ENCODE data around the gene RNF10. TPM values are rescaled to one million over a fixed set of nuclear protein-coding genes. Genes with fewer than 3 reads are reported as not detected.

The RNF10 gene
- total RNA-seq, 4 donors from 2014 or later, result 220 to 375 (median 305) TPM

GRCh38 chr12:120583478-120584030 lies 49.4 kb downstream of the RNF10 start:
- peak; percentile 76 to 90 (median 84) for TF ChIP-seq CTCF (IDR thresholded peaks at IDR 0.05)
- no peak for TF ChIP-seq POLR2A (IDR thresholded peaks at IDR 0.05)
- DNase-seq, result peak; percentile 74 to 89 (median 80)

GRCh38 chr12:120584343-120585149 lies 50.4 kb downstream of the RNF10 start:
- H3K27ac ChIP-seq, result peak overlapping the region in 3 of 4 donors; percentile 0 to 56 (median 42)
- TF ChIP-seq CTCF (IDR thresholded peaks at IDR 0.05) (peak in 5 of 6 experiments; percentile 10 to 68 (median 58)), POLR2A (IDR thresholded peaks at IDR 0.05) (no peak)
- H3K4me1 ChIP-seq, result peaks cover 0 to 27% (median 10%) of the 10 kb centered on the region in 4 donors
- H3K27me3 ChIP-seq, result no peaks in the 10 kb centered on the region
- peak; percentile 30 to 84 (median 83) for DNase-seq
- H3K9me3 ChIP-seq, result no peaks in the 10 kb centered on the region
- peak overlapping the region; percentile 31 to 57 (median 48) for H3K4me3 ChIP-seq
- H3K36me3 ChIP-seq, result peaks cover 0 to 3% (median 0%) of the 10 kb centered on the region in 3 donors

More at GRCh38 chr12:120583478-120584030, 49.4 kb downstream of the RNF10 start:
- Histone ChIP-seq H3K9me3 (no peaks in the 10 kb centered on the region), H3K4me1 (peaks cover 0 to 27% (median 10%) of the 10 kb centered on the region in 4 donors), H3K27ac (no peak overlapping the region), H3K36me3 (peaks cover 0 to 13% (median 0%) of the 10 kb centered on the region in 3 donors), H3K27me3 (no peaks in the 10 kb centered on the region), H3K4me3 (no peak overlapping the region)

- H3K27ac ChIP-seq, result no peak overlapping the region
- H3K9me3 ChIP-seq, result no peaks in the 10 kb centered on the region
- no peak overlapping the region for H3K4me3 ChIP-seq
- H3K27me3 ChIP-seq, result no peaks in the 10 kb centered on the region
- H3K4me1 ChIP-seq, result peaks cover 0 to 18% (median 10%) of the 10 kb centered on the region in 4 donors
- TF ChIP-seq POLR2A (IDR thresholded peaks at IDR 0.05), result no peak
- TF ChIP-seq CTCF (IDR thresholded peaks at IDR 0.05), result no peak
- DNase-seq, result no peak
- H3K36me3 ChIP-seq, result no peaks in the 10 kb centered on the region
Observed at GRCh38 chr12:120586206-120586605, 52.0 kb downstream of the RNF10 start.

- no peak overlapping the region for H3K4me3 ChIP-seq
- H3K36me3 ChIP-seq, result no peaks in the 10 kb centered on the region
- H3K27me3 ChIP-seq, result no peaks in the 10 kb centered on the region
- peaks cover 0 to 15% (median 10%) of the 10 kb centered on the region in 4 donors for H3K4me1 ChIP-seq
- H3K9me3 ChIP-seq, result no peaks in the 10 kb centered on the region
- no peak for TF ChIP-seq POLR2A (IDR thresholded peaks at IDR 0.05)
- no peak for TF ChIP-seq CTCF (IDR thresholded peaks at IDR 0.05)
- no peak overlapping the region for H3K27ac ChIP-seq
- no peak for DNase-seq
Observed at GRCh38 chr12:120586860-120587259, 52.7 kb downstream of the RNF10 start.

- Histone ChIP-seq H3K9me3 (no peaks in the 10 kb centered on the region), H3K27me3 (no peaks in the 10 kb centered on the region), H3K4me1 (peaks cover 0 to 10% (median 8%) of the 10 kb centered on the region in 4 donors), H3K27ac (no peak overlapping the region), H3K4me3 (no peak overlapping the region), H3K36me3 (no peaks in the 10 kb centered on the region)
- DNase-seq, result no peak
- TF ChIP-seq CTCF (IDR thresholded peaks at IDR 0.05), result no peak
- no peak for TF ChIP-seq POLR2A (IDR thresholded peaks at IDR 0.05)
Observed at GRCh38 chr12:120588371-120588770, 54.2 kb downstream of the RNF10 start.

Data from Peyer's patch (tissue), 4 donors.